B cell (primary cell): ENCODE measurements around the gene PNKD. TPM values are rescaled to one million over a fixed set of nuclear protein-coding genes. Genes with fewer than 3 reads are reported as not detected.

Experiments
- ATAC-seq: fragments of 200-7000 bp; cut with Tn5 transposase; one replicate; pipeline ENCODE4 v1.10.0; 2021; ENCODE audit warnings: low read depth, mild to moderate bottlenecking, moderate number of reproducible peaks, moderate library complexity
- CTCF ChIA-PET: fragments of 350-600 bp; sonication (Branson Sonifier 250); formaldehyde crosslinking; loops from one replicate; lab custom pipeline; 2021; ENCODE audit warnings: antibody characterized with exemption, inconsistent platforms; lab: Charles Lee
- POLR2A ChIA-PET: fragments of 350-600 bp; sonication (Branson Sonifier 250); formaldehyde crosslinking; loops from one replicate; lab custom pipeline; 2021; ENCODE audit warnings: antibody characterized with exemption; lab: Charles Lee
- DNase-seq: peaks from one replicate; pipeline ENCODE4 v3.0.0; 2013
- H2AFZ ChIP-seq: 2 replicates; pipeline ENCODE4 v1.6.1; 2012; ENCODE audit warnings: mild to moderate bottlenecking, low read depth, low read length; ENCODE audit not compliant: insufficient read depth, poor library complexity, severe bottlenecking
- H3K27ac ChIP-seq, 2 donors: 1 replicate in 1 of 2; 2 replicates in 1 of 2; pipeline ENCODE4 v1.5.1; 2012 to 2013; ENCODE audit warnings: low read length in 2 of 2, mild to moderate bottlenecking in 2 of 2, moderate library complexity in 1 of 2
- H3K27me3 ChIP-seq, 4 experiments: fragments of 200-600 bp in 1 of 4; sonication (generic) in 1 of 4; replicated peaks in 1 of 4; 1 replicate in 2 of 4; 2 replicates in 2 of 4; pipeline versions ENCODE4 v1.6.1 to v1.7.0; 2013 to 2016; ENCODE audit warnings: low read length in 3 of 4, mild to moderate bottlenecking in 2 of 4, mixed read lengths in 1 of 4, moderate library complexity in 1 of 4; ENCODE audit not compliant: insufficient read depth in 4 of 4, control insufficient read depth in 3 of 4; ENCODE audit errors: control extremely low read depth in 1 of 4
- H3K36me3 ChIP-seq, 2 experiments: replicated peaks in 1 of 2; 1 replicate in 1 of 2; 2 replicates in 1 of 2; pipeline versions ENCODE4 v1.6.1 to v1.7.1; 2013; ENCODE audit warnings: low read length in 1 of 2; ENCODE audit not compliant: insufficient read depth in 2 of 2, control insufficient read depth in 1 of 2; ENCODE audit errors: control extremely low read depth in 1 of 2, extremely low read depth in 1 of 2
- H3K4me1 ChIP-seq, 2 donors: fragments of 200-600 bp in 1 of 2; sonication (generic) in 1 of 2; 1 replicate in 1 of 2; 2 replicates in 1 of 2; pipeline versions ENCODE4 v1.5.1 to v1.6.1; 2013 to 2017; ENCODE audit warnings: low read length in 2 of 2; ENCODE audit not compliant: control insufficient read depth in 2 of 2, insufficient read depth in 2 of 2
- H3K4me2 ChIP-seq: replicated peaks from 2 replicates; pipeline ENCODE3; 2012; ENCODE audit warnings: mild to moderate bottlenecking, low read depth, low read length; ENCODE audit not compliant: poor library complexity, severe bottlenecking
- H3K4me3 ChIP-seq, 5 experiments: fragments of 200-600 bp in 1 of 5; sonication (generic) in 1 of 5; 1 replicate in 3 of 5; 2 replicates in 2 of 5; pipeline versions ENCODE4 v1.5.1 to v1.7.0; 2011 to 2016; ENCODE audit warnings: low read length in 4 of 5, mild to moderate bottlenecking in 4 of 5, low read depth in 2 of 5, control low read depth in 1 of 5, moderate library complexity in 1 of 5; ENCODE audit not compliant: insufficient read depth in 1 of 5; ENCODE audit errors: control extremely low read depth in 1 of 5, extremely low read depth in 1 of 5
- H3K79me2 ChIP-seq: fragments of 200-600 bp; sonication (generic); one replicate; pipeline ENCODE4 v1.6.0; 2016; ENCODE audit warnings: low read length; ENCODE audit not compliant: control insufficient read depth, insufficient read depth
- H3K9ac ChIP-seq: fragments of 200-600 bp; sonication (generic); 2 replicates; pipeline ENCODE4 v1.6.1; 2017; ENCODE audit warnings: mild to moderate bottlenecking, low read length, moderate library complexity
- H3K9me3 ChIP-seq, 3 donors: one replicate each; pipeline versions ENCODE4 v1.6.1 to v1.7.1; 2013; ENCODE audit warnings: low read length in 2 of 3; ENCODE audit not compliant: control insufficient read depth in 2 of 3, insufficient read depth in 1 of 3; ENCODE audit errors: control extremely low read depth in 1 of 3
- H4K20me1 ChIP-seq: 2 replicates; pipeline ENCODE4 v1.6.0; 2012; ENCODE audit warnings: mild to moderate bottlenecking, low read length; ENCODE audit not compliant: insufficient read depth, control insufficient read depth, poor library complexity, severe bottlenecking
- H3K27ac Mint-ChIP-seq: one replicate; pipeline ENCODE4 v1.8.0; 2021; ENCODE audit warnings: mixed read lengths
- H3K27me3 Mint-ChIP-seq: one replicate; pipeline ENCODE4 v1.8.0; 2021; ENCODE audit warnings: mixed read lengths
- H3K4me1 Mint-ChIP-seq: one replicate; pipeline ENCODE4 v1.8.0; 2021; ENCODE audit warnings: mixed read lengths
- H3K4me3 Mint-ChIP-seq: one replicate; pipeline ENCODE4 v1.8.0; 2021; ENCODE audit warnings: mixed read lengths
- H3K9me3 Mint-ChIP-seq: one replicate; pipeline ENCODE4 v1.8.0; 2022; ENCODE audit warnings: mixed read lengths; ENCODE audit not compliant: insufficient read depth
- EZH2 ChIP-seq: IDR thresholded peaks from 2 replicates; pipeline ENCODE4 v1.6.1; 2012; ENCODE audit warnings: borderline replicate concordance, low read depth, mild to moderate bottlenecking, moderate library complexity, low read length; ENCODE audit not compliant: insufficient read depth, poor library complexity, severe bottlenecking
- WGBS: methylation state at CpG from one replicate; pipeline ENCODE4 v1.1.5; 2013; ENCODE audit warnings: missing lambda C conversion rate; ENCODE audit not compliant: insufficient coverage; 5-methylcytosine and 5-hydroxymethylcytosine counted together
- intact Hi-C: fragments of 100-400 bp; cut with micrococcal nuclease; formaldehyde crosslinking; loops from one replicate; pipeline ENCODE4 v1.10.0; 2022
- polyA plus RNA-seq: library from polyadenylated mRNA; depleted of rRNA; stranded (reverse); fragments of >200 nt; gene quantifications from 2 replicates; pipeline ENCODE4 v1.2.3, GENCODE V29; 2012
- total RNA-seq, 2 donors: library from RNA; stranded (reverse); fragments of 120-200 nt in 1 of 2; gene quantifications; 1 replicate in 1 of 2; 2 replicates in 1 of 2; pipeline versions ENCODE4 v1.2.3 to v1.2.4, GENCODE V29; 2013 to 2022
- TF ChIP-seq, protein P1 (sequence below): fragments of 200-600 bp; IDR thresholded peaks from one replicate; pipeline ENCODE4 v1.8.0; 2022; ENCODE audit warnings: antibody characterized with exemption, mild to moderate bottlenecking

PNKD gene
- total and polyA plus RNA-seq, 2 donors (not counting 1 experiment from before 2014, with no cell fraction given): 29.7 to 55.8 TPM

DNA sequence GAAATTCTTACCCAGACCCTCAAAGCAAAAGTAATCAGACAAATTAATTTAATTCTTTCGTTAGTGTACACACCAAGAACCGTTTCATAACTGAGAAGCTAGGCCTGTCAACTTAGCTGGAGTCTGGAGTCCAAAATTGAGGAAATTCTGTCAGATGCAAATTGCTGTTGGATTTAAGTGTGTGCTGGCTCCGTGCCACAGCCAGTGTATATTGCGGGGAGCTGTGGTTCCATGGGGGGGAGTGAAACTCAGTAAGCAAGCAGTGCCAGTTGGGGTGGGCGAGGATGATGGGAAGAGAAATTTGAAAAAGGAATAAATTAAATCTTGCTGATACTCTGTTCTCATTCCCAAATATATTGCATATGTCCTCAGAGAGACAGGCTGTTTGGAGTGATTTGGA is 49.3 kb upstream of the PNKD start:
- CTCF ChIA-PET: interaction anchor here (1.3 to 2.5 kb wide), 4 partner anchors 10 to 52 kb away, joined by 3 to 16 read pairs (median 8); no protein-coding TSS in a partner anchor
- Mint-ChIP-seq H3K27me3 (no peaks in the 10 kb centered on the region), H3K4me1 (peaks cover 83% of the 10 kb centered on the region), H3K9me3 (no peaks in the 10 kb centered on the region), H3K4me3 (peak overlapping the region; percentile 73), H3K27ac (peak overlapping the region; percentile 87)
- peaks cover 71% of the 10 kb centered on the region for H4K20me1 ChIP-seq
- H3K36me3 ChIP-seq: peaks cover 3 to 45% of the 10 kb centered on the region in 2 experiments
- H3K9ac ChIP-seq: peak overlapping the region; percentile 100
- POLR2A ChIA-PET: interaction anchor here (0.8 kb wide), 1 partner anchor 50 kb away, joined by 3 read pairs; the partner anchor contains the start of genes AAMP and PNKD
- H3K4me3 ChIP-seq: peak overlapping the region in 1 of 5 experiments; percentile 97
- TF ChIP-seq, protein P1, sequence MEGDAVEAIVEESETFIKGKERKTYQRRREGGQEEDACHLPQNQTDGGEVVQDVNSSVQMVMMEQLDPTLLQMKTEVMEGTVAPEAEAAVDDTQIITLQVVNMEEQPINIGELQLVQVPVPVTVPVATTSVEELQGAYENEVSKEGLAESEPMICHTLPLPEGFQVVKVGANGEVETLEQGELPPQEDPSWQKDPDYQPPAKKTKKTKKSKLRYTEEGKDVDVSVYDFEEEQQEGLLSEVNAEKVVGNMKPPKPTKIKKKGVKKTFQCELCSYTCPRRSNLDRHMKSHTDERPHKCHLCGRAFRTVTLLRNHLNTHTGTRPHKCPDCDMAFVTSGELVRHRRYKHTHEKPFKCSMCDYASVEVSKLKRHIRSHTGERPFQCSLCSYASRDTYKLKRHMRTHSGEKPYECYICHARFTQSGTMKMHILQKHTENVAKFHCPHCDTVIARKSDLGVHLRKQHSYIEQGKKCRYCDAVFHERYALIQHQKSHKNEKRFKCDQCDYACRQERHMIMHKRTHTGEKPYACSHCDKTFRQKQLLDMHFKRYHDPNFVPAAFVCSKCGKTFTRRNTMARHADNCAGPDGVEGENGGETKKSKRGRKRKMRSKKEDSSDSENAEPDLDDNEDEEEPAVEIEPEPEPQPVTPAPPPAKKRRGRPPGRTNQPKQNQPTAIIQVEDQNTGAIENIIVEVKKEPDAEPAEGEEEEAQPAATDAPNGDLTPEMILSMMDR: no peak
- TF ChIP-seq EZH2: no peak
- DNase-seq (no peak), ATAC-seq (no peak)
- WGBS: 30% methylated on average over 4 of the region's 5 CpGs
- peak overlapping the region; percentile 79 for H3K4me2 ChIP-seq
- peak overlapping the region; percentile 20 to 99 for H3K27ac ChIP-seq
- H2AFZ ChIP-seq: no peak overlapping the region
- intact Hi-C loops: loop anchor here (1.0 kb wide), 1 partner anchor 8 kb away; no protein-coding TSS in a partner anchor
- H3K79me2 ChIP-seq: peaks cover 98% of the 10 kb centered on the region
- no peaks in the 10 kb centered on the region for H3K9me3 ChIP-seq
- H3K4me1 ChIP-seq: peaks cover 73 to 85% of the 10 kb centered on the region in 2 donors
- no peaks in the 10 kb centered on the region for H3K27me3 ChIP-seq

DNA sequence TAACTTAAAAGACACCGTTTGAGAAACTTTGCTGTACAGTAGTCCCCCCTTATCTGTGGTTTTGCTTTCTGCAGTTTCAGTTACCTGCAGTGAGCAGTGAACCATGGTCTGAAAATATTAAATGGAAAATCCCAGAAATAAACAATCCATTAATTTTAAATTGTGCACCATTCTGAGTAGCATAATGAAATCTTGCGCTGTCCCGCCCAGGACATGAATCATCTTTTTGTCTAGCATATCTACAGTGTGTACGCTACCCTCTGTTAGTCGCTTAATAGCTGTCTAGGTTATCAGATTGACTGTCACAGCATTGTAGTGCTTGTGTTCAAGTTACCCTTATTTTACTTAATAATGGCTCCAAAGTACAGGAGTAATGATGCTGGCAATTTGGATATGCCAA is 47.3 kb upstream of the PNKD start:
- Histone ChIP-seq H4K20me1 (peaks cover 88% of the 10 kb centered on the region), H3K27me3 (no peaks in the 10 kb centered on the region), H3K79me2 (peaks cover 99% of the 10 kb centered on the region), H3K4me3 (peak overlapping the region in 1 of 5 experiments; percentile 13), H3K27ac (peak overlapping the region in 1 of 2 donors; percentile 99), H3K9me3 (no peaks in the 10 kb centered on the region), H3K4me1 (peaks cover 69 to 83% of the 10 kb centered on the region in 2 donors), H2AFZ (no peak overlapping the region), H3K36me3 (peaks cover 3 to 56% of the 10 kb centered on the region in 2 experiments), H3K4me2 (peak overlapping the region; percentile 79), H3K9ac (peak overlapping the region; percentile 16)
- POLR2A ChIA-PET: no interaction called here
- H3K27ac Mint-ChIP-seq: peak overlapping the region; percentile 80
- CTCF ChIA-PET: interaction anchor here (0.6 kb wide), 1 partner anchor 34 kb away, joined by 3 read pairs; no protein-coding TSS in a partner anchor
- H3K4me3 Mint-ChIP-seq: peak overlapping the region; percentile 74
- H3K4me1 Mint-ChIP-seq: peaks cover 84% of the 10 kb centered on the region
- no peak for DNase-seq
- H3K9me3 Mint-ChIP-seq: no peaks in the 10 kb centered on the region
- intact Hi-C loops: no loop called here
- TF ChIP-seq, protein P1: no peak
- TF ChIP-seq EZH2: no peak
- no CpG with 5 or more reads among the region's 5 CpGs for WGBS
- H3K27me3 Mint-ChIP-seq: no peaks in the 10 kb centered on the region
- ATAC-seq: no peak
